HepG2 (cell line): Measurements from ENCODE around the gene CAVIN2. TPM values are rescaled to one million over a fixed set of nuclear protein-coding genes. Genes with fewer than 3 reads are reported as not detected.

Experiments used
- ATAC-seq: fragments of 200-7000 bp; cut with Tn5 transposase; 3 replicates; pipeline ENCODE4 v1.9.1; 2020; ENCODE audit warnings: mild to moderate bottlenecking, moderate library complexity
- BruUV-seq: library from RNA; stranded (reverse); fragments of 400-500 nt; replicated peaks from 2 replicates; lab custom pipeline; 2021; lab: Mats Ljungman, UMichigan
- CTCF ChIA-PET: fragments of 300-600 bp; formaldehyde crosslinking; extraction: SDS; loops from one replicate; lab custom pipeline; 2021; ENCODE audit warnings: low total read pairs, inconsistent platforms, low intra/inter-chr PET ratio; lab: Yijun Ruan, JAX
- POLR2A ChIA-PET: fragments of 350-600 bp; sonication (Branson Sonifier 250); formaldehyde crosslinking; loops from one replicate; lab custom pipeline; 2020; ENCODE audit warnings: antibody characterized with exemption, inconsistent platforms; lab: Yijun Ruan, JAX
- DNase-seq: peaks from one replicate; pipeline ENCODE4 v3.0.0-alpha.2; 2015; ENCODE audit warnings: low spot score
- FAIRE-seq: peaks from 3 replicates; lab custom pipeline; 2011; peaks lifted over from hg19 to GRCh38; lab: Jason Lieb, UNC
- H2AFZ ChIP-seq: one replicate; pipeline ENCODE4 v1.6.1; 2011; ENCODE audit warnings: low read length, inconsistent platforms
- H3K27ac ChIP-seq: fragments of 300-600 bp; 3 replicates; pipeline ENCODE4 v1.8.0; 2011; ENCODE audit warnings: mixed run types, mild to moderate bottlenecking, mixed read lengths, low read length, inconsistent platforms; ENCODE audit not compliant: insufficient read depth; ENCODE audit errors: extremely low read length
- H3K27me3 ChIP-seq, 2 experiments: fragments of 200-600 bp in 1 of 2; 2 replicates in 1 of 2; 3 replicates in 1 of 2; pipeline versions ENCODE4 v1.6.0 to v1.8.0; 2011; ENCODE audit warnings: low read length in 2 of 2, mild to moderate bottlenecking in 2 of 2, moderate library complexity in 2 of 2, inconsistent platforms in 1 of 2; ENCODE audit not compliant: insufficient read depth in 2 of 2, control insufficient read depth in 1 of 2
- H3K36me3 ChIP-seq, 2 experiments: fragments of 200-600 bp in 1 of 2; replicated peaks in 1 of 2; 2 replicates in 1 of 2; 3 replicates in 1 of 2; pipeline versions ENCODE4 v1.5.1 to v1.8.0; 2011; ENCODE audit warnings: low read length in 2 of 2, inconsistent platforms in 1 of 2; ENCODE audit not compliant: insufficient read depth in 2 of 2, control insufficient read depth in 1 of 2
- H3K4me1 ChIP-seq: 2 replicates; pipeline ENCODE4 v1.5.1; 2012; ENCODE audit warnings: low read length, inconsistent platforms; ENCODE audit not compliant: insufficient read depth
- H3K4me2 ChIP-seq: 2 replicates; pipeline ENCODE4 v1.6.0; 2011; ENCODE audit warnings: low read depth, low read length, inconsistent platforms
- H3K4me3 ChIP-seq, 3 experiments: fragments of 200-600 bp in 1 of 3; sonication (generic), shearing (Covaris generic) in 1 of 3; replicated peaks in 1 of 3; 2 replicates each; pipeline ENCODE4 v1.5.1; 2011 to 2016; ENCODE audit warnings: low read length in 3 of 3, inconsistent platforms in 2 of 3, low read depth in 2 of 3, mild to moderate bottlenecking in 2 of 3, control low read depth in 1 of 3, mixed read lengths in 1 of 3; ENCODE audit not compliant: insufficient read depth in 1 of 3
- H3K79me2 ChIP-seq: one replicate; pipeline ENCODE4 v1.6.1; 2011; ENCODE audit warnings: low read length, inconsistent platforms; ENCODE audit not compliant: insufficient read depth
- H3K9ac ChIP-seq: 2 replicates; pipeline ENCODE4 v1.6.0; 2011; ENCODE audit warnings: mild to moderate bottlenecking, low read depth, low read length, inconsistent platforms; ENCODE audit not compliant: insufficient read depth
- H3K9me3 ChIP-seq: 2 replicates; pipeline ENCODE4 v1.5.1; 2012; ENCODE audit warnings: mild to moderate bottlenecking, low read length
- H4K20me1 ChIP-seq: 2 replicates; pipeline ENCODE4 v1.6.0; 2011; ENCODE audit warnings: inconsistent platforms, mild to moderate bottlenecking, low read length, moderate library complexity; ENCODE audit not compliant: insufficient read depth
- DNMT1 ChIP-seq: sonication (generic); formaldehyde crosslinking; IDR thresholded peaks from 2 replicates; pipeline ENCODE4 v1.5.1; 2020; ENCODE audit warnings: mild to moderate bottlenecking, missing genetic modification reagents
- ELF1 ChIP-seq: sonication (generic); formaldehyde crosslinking; IDR thresholded peaks from 2 replicates; pipeline ENCODE4 v1.4.0; 2020; ENCODE audit warnings: missing genetic modification reagents
- MAFF ChIP-seq: IDR thresholded peaks from 2 replicates; pipeline ENCODE4 v1.6.1; 2011; ENCODE audit warnings: low read depth, low read length, improper control_type of control experiment
- MEIS1 ChIP-seq: sonication (generic); formaldehyde crosslinking; IDR thresholded peaks from 2 replicates; pipeline ENCODE4 v1.9.0; 2021; ENCODE audit warnings: mild to moderate bottlenecking, missing genetic modification reagents, moderate library complexity, borderline replicate concordance
- MYNN ChIP-seq: sonication (generic); formaldehyde crosslinking; IDR thresholded peaks from 2 replicates; pipeline ENCODE4 v1.4.0; 2020; ENCODE audit warnings: mild to moderate bottlenecking, low read depth, missing genetic modification reagents
- SP4 ChIP-seq: sonication (generic); formaldehyde crosslinking; IDR thresholded peaks from 2 replicates; pipeline ENCODE4 v1.8.1; 2023; ENCODE audit warnings: mild to moderate bottlenecking, missing genetic modification reagents
- TEAD3 ChIP-seq: optimal IDR thresholded peaks from 2 replicates; pipeline ENCODE3; 2016; ENCODE audit warnings: borderline replicate concordance
- ZBTB21 ChIP-seq: sonication (generic); formaldehyde crosslinking; IDR thresholded peaks from 2 replicates; pipeline ENCODE4 v1.4.0; 2020; ENCODE audit warnings: missing genetic modification reagents
- ZBTB38 ChIP-seq: sonication (generic); formaldehyde crosslinking; IDR thresholded peaks from 2 replicates; pipeline ENCODE4 v1.5.1; 2020; ENCODE audit warnings: mild to moderate bottlenecking, missing genetic modification reagents
- ZFP90 ChIP-seq: sonication (generic); formaldehyde crosslinking; IDR thresholded peaks from 2 replicates; pipeline ENCODE4 v1.8.0; 2022; ENCODE audit warnings: missing genetic modification reagents, mild to moderate bottlenecking, inconsistent platforms, borderline replicate concordance
- ZNF10 ChIP-seq: sonication (generic); formaldehyde crosslinking; IDR thresholded peaks from 2 replicates; pipeline ENCODE4 v1.4.0; 2020; ENCODE audit warnings: mild to moderate bottlenecking, low read depth, missing genetic modification reagents, borderline replicate concordance
- ZNF12 ChIP-seq: sonication (generic); formaldehyde crosslinking; IDR thresholded peaks from 2 replicates; pipeline ENCODE4 v1.5.0; 2020; ENCODE audit warnings: missing genetic modification reagents
- ZNF136 ChIP-seq: sonication (generic); formaldehyde crosslinking; IDR thresholded peaks from 2 replicates; pipeline ENCODE4 v1.8.1; 2022; ENCODE audit warnings: low read depth, mild to moderate bottlenecking, moderate library complexity, missing genetic modification reagents
- ZNF292 ChIP-seq: sonication (generic); formaldehyde crosslinking; IDR thresholded peaks from 2 replicates; pipeline ENCODE4 v1.8.1; 2022; ENCODE audit warnings: mild to moderate bottlenecking, low read depth, missing genetic modification reagents, borderline replicate concordance
- WGBS: methylation state at CpG from one replicate; pipeline ENCODE4 v1.1.6; 2017; ENCODE audit warnings: low lambda C conversion rate; 5-methylcytosine and 5-hydroxymethylcytosine counted together
- in situ Hi-C: cut with HindIII; loops from 2 replicates; pipeline ENCODE4 v1.10.0; 2017; ENCODE audit warnings: low pct_unique_long_range_greater_than_20kb; ENCODE audit not compliant: extremely low pct_ligation_motif_present
- intact Hi-C: fragments of 100-400 bp; cut with micrococcal nuclease; formaldehyde crosslinking; loops from one replicate; pipeline ENCODE4 v1.10.0; 2022; ENCODE audit not compliant: unreplicated experiment
- polyA plus RNA-seq, 8 experiments: library from polyadenylated mRNA; depleted of rRNA in 3 of 8; stranded (reverse) in 7 of 8; unstranded in 1 of 8; fragments of >200 nt; fragmentation: Illumina TruSeq in 4 of 8; extraction: Trizol in 4 of 8; gene quantifications; 2 replicates each; pipeline versions ENCODE4 v1.2.1 to v1.2.3, GENCODE V29; 2011 to 2016; ENCODE audit warnings: low read depth in 4 of 8, missing spikeins in 1 of 8, mixed read lengths in 1 of 8; ENCODE audit not compliant: insufficient read depth in 1 of 8
- total RNA-seq, 5 experiments: library from RNA; depleted of rRNA; stranded (reverse); fragments of >200 nt; fragmentation: Illumina TruSeq; extraction: Trizol; gene quantifications; 2 replicates each; pipeline ENCODE4 v1.2.3, GENCODE V29; 2016; ENCODE audit warnings: low read depth in 1 of 5
- TF ChIP-seq, protein P1 (sequence below): sonication (generic); formaldehyde crosslinking; conservative IDR thresholded peaks from 2 replicates; pipeline ENCODE4 v1.5.0; 2020; ENCODE audit warnings: missing genetic modification reagents
- TF ChIP-seq, protein P2 (sequence below): IDR thresholded peaks from 2 replicates; pipeline ENCODE4 v1.6.1; 2016
- TF ChIP-seq, protein P3 (sequence below): sonication (generic); formaldehyde crosslinking; IDR thresholded peaks from 2 replicates; pipeline ENCODE4 v1.5.0; 2020; ENCODE audit warnings: mild to moderate bottlenecking, missing genetic modification reagents, borderline replicate concordance

Gene CAVIN2
- total and polyA plus RNA-seq, 2 of the 13 experiments (the other 11 are each of a cell fraction or from before 2014, with no cell fraction given), result 7.6 to 38.8 TPM

DNA sequence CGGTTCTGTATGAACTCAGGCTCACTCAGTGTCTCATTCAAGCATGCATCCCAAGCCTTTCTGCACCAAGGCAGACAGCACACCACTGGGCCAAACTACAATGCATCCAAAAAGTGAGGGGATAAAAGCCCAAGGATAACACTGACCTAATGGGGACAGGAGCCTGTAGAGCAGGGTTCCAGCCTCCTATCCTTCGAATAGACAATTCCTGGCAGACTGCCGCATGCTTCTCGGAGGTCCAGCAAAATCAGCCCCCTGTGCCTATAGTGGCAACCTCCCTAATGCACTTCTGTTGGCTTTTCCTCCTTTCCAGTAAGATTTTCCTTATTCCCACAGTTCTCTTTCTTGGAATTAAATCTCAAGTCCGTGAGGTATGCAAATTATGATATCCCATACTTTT, 44.8 kb upstream of the CAVIN2 start:
- no peaks in the 10 kb centered on the region for H4K20me1 ChIP-seq
- ATAC-seq (no peak), FAIRE-seq (no peak), DNase-seq (no peak)
- CTCF ChIA-PET, result no interaction called here
- H3K79me2 ChIP-seq, result no peaks in the 10 kb centered on the region
- 66% methylated on average over 5 of the region's 5 CpGs for WGBS
- H3K36me3 ChIP-seq, result no peaks in the 10 kb centered on the region
- no TSS peak for BruUV-seq
- H3K27ac ChIP-seq, result no peak overlapping the region
- in situ Hi-C loops (no loop called here), intact Hi-C loops (no loop called here)
- no peaks in the 10 kb centered on the region for H3K27me3 ChIP-seq
- no peak overlapping the region for H3K4me3 ChIP-seq
- H2AFZ ChIP-seq, result no peak overlapping the region
- H3K9ac ChIP-seq, result no peak overlapping the region
- POLR2A ChIA-PET, result no interaction called here
- H3K4me2 ChIP-seq, result no peak overlapping the region
- no peaks in the 10 kb centered on the region for H3K4me1 ChIP-seq
- no peaks in the 10 kb centered on the region for H3K9me3 ChIP-seq
- TF ChIP-seq SP4, result no peak
- no peak for TF ChIP-seq ELF1 (CRISPR knock-in tag)
- no peak for TF ChIP-seq DNMT1
- TF ChIP-seq ZFP90 (CRISPR knock-in tag), result no peak
- TF ChIP-seq ZNF12 (CRISPR knock-in tag), result no peak
- TF ChIP-seq, protein P1, sequence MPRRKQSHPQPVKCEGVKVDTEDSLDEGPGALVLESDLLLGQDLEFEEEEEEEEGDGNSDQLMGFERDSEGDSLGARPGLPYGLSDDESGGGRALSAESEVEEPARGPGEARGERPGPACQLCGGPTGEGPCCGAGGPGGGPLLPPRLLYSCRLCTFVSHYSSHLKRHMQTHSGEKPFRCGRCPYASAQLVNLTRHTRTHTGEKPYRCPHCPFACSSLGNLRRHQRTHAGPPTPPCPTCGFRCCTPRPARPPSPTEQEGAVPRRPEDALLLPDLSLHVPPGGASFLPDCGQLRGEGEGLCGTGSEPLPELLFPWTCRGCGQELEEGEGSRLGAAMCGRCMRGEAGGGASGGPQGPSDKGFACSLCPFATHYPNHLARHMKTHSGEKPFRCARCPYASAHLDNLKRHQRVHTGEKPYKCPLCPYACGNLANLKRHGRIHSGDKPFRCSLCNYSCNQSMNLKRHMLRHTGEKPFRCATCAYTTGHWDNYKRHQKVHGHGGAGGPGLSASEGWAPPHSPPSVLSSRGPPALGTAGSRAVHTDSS, result no peak
- no peak for TF ChIP-seq MEIS1 (CRISPR knock-in tag)
- TF ChIP-seq, protein P2, sequence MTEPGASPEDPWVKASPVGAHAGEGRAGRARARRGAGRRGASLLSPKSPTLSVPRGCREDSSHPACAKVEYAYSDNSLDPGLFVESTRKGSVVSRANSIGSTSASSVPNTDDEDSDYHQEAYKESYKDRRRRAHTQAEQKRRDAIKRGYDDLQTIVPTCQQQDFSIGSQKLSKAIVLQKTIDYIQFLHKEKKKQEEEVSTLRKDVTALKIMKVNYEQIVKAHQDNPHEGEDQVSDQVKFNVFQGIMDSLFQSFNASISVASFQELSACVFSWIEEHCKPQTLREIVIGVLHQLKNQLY (CRISPR knock-in tag), result no peak
- TF ChIP-seq TEAD3, result no peak
- TF ChIP-seq ZBTB21 (CRISPR knock-in tag), result no peak
- TF ChIP-seq ZNF292, result no peak
- no peak for TF ChIP-seq ZBTB38 (CRISPR knock-in tag)
- TF ChIP-seq MAFF, result no peak
- no peak for TF ChIP-seq MYNN (CRISPR knock-in tag)
- TF ChIP-seq ZNF10, result no peak
- TF ChIP-seq ZNF136 (CRISPR knock-in tag), result no peak
- TF ChIP-seq, protein P3, sequence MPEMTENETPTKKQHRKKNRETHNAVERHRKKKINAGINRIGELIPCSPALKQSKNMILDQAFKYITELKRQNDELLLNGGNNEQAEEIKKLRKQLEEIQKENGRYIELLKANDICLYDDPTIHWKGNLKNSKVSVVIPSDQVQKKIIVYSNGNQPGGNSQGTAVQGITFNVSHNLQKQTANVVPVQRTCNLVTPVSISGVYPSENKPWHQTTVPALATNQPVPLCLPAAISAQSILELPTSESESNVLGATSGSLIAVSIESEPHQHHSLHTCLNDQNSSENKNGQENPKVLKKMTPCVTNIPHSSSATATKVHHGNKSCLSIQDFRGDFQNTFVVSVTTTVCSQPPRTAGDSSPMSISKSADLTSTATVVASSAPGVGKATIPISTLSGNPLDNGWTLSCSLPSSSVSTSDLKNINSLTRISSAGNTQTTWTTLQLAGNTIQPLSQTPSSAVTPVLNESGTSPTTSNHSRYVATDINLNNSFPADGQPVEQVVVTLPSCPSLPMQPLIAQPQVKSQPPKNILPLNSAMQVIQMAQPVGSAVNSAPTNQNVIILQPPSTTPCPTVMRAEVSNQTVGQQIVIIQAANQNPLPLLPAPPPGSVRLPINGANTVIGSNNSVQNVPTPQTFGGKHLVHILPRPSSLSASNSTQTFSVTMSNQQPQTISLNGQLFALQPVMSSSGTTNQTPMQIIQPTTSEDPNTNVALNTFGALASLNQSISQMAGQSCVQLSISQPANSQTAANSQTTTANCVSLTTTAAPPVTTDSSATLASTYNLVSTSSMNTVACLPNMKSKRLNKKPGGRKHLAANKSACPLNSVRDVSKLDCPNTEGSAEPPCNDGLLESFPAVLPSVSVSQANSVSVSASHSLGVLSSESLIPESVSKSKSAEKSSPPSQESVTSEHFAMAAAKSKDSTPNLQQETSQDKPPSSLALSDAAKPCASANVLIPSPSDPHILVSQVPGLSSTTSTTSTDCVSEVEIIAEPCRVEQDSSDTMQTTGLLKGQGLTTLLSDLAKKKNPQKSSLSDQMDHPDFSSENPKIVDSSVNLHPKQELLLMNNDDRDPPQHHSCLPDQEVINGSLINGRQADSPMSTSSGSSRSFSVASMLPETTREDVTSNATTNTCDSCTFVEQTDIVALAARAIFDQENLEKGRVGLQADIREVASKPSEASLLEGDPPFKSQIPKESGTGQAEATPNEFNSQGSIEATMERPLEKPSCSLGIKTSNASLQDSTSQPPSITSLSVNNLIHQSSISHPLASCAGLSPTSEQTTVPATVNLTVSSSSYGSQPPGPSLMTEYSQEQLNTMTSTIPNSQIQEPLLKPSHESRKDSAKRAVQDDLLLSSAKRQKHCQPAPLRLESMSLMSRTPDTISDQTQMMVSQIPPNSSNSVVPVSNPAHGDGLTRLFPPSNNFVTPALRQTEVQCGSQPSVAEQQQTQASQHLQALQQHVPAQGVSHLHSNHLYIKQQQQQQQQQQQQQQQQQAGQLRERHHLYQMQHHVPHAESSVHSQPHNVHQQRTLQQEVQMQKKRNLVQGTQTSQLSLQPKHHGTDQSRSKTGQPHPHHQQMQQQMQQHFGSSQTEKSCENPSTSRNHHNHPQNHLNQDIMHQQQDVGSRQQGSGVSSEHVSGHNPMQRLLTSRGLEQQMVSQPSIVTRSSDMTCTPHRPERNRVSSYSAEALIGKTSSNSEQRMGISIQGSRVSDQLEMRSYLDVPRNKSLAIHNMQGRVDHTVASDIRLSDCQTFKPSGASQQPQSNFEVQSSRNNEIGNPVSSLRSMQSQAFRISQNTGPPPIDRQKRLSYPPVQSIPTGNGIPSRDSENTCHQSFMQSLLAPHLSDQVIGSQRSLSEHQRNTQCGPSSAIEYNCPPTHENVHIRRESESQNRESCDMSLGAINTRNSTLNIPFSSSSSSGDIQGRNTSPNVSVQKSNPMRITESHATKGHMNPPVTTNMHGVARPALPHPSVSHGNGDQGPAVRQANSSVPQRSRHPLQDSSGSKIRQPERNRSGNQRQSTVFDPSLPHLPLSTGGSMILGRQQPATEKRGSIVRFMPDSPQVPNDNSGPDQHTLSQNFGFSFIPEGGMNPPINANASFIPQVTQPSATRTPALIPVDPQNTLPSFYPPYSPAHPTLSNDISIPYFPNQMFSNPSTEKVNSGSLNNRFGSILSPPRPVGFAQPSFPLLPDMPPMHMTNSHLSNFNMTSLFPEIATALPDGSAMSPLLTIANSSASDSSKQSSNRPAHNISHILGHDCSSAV, result no peak
